HepG2 (cell line): Measurements from ENCODE around the gene NFRKB. TPM values are rescaled to one million over a fixed set of nuclear protein-coding genes. Genes with fewer than 3 reads are reported as not detected.

ENCODE experiments used
- CCAR2 ChIP-seq: fragments of 200-400 bp; formaldehyde crosslinking; optimal IDR thresholded peaks from 2 replicates; pipeline ENCODE3; 2018; ENCODE audit warnings: low read depth, mild to moderate bottlenecking, low read length, moderate library complexity
- CENPT ChIP-seq: sonication (generic); formaldehyde crosslinking; IDR thresholded peaks from 2 replicates; pipeline ENCODE4 v1.8.0; 2022; ENCODE audit warnings: low read depth, mild to moderate bottlenecking, moderate library complexity, missing genetic modification reagents
- CHD2 ChIP-seq: IDR thresholded peaks from 2 replicates; pipeline ENCODE4 v1.6.1; 2011; ENCODE audit warnings: low read depth, low read length, improper control_type of control experiment
- CREM ChIP-seq, 2 experiments: sonication (generic) in 1 of 2; formaldehyde crosslinking in 1 of 2; IDR thresholded peaks; 2 replicates each; pipeline versions ENCODE4 v1.4.0 to v1.6.1; 2016 to 2020; ENCODE audit warnings: antibody characterized with exemption in 1 of 2, mild to moderate bottlenecking in 1 of 2, missing genetic modification reagents in 1 of 2
- FOXK2 ChIP-seq: fragments of 450-650 bp; IDR thresholded peaks from 2 replicates; pipeline ENCODE4 v1.6.1; 2016
- FOXO1 ChIP-seq: sonication (generic); formaldehyde crosslinking; IDR thresholded peaks from 2 replicates; pipeline ENCODE4 v1.4.0; 2020; ENCODE audit warnings: missing genetic modification reagents
- KDM2A ChIP-seq: sonication (generic); formaldehyde crosslinking; IDR thresholded peaks from 2 replicates; pipeline ENCODE4 v1.4.0; 2020; ENCODE audit warnings: low read depth, missing genetic modification reagents, borderline replicate concordance
- MED1 ChIP-seq: sonication (generic); formaldehyde crosslinking; IDR thresholded peaks from 2 replicates; pipeline ENCODE4 v1.4.0; 2020; ENCODE audit warnings: missing genetic modification reagents
- MTA1 ChIP-seq: sonication (generic); formaldehyde crosslinking; IDR thresholded peaks from 2 replicates; pipeline ENCODE4 v1.4.0; 2020; ENCODE audit warnings: missing genetic modification reagents, mild to moderate bottlenecking, borderline replicate concordance
- MTA3 ChIP-seq: sonication (generic); formaldehyde crosslinking; IDR thresholded peaks from 2 replicates; pipeline ENCODE4 v1.4.0; 2020; ENCODE audit warnings: missing genetic modification reagents
- PHF21A ChIP-seq: sonication (generic); formaldehyde crosslinking; IDR thresholded peaks from 2 replicates; pipeline ENCODE4 v1.5.0; 2020; ENCODE audit warnings: mild to moderate bottlenecking, missing genetic modification reagents
- SALL1 ChIP-seq: sonication (generic); formaldehyde crosslinking; IDR thresholded peaks from 2 replicates; pipeline ENCODE4 v1.8.0; 2022; ENCODE audit warnings: mild to moderate bottlenecking, missing genetic modification reagents
- ZBTB1 ChIP-seq: sonication (generic); formaldehyde crosslinking; IDR thresholded peaks from 2 replicates; pipeline ENCODE4 v1.4.0; 2020; ENCODE audit warnings: missing genetic modification reagents, borderline replicate concordance
- ZNF260 ChIP-seq: sonication (generic); formaldehyde crosslinking; IDR thresholded peaks from 2 replicates; pipeline ENCODE4 v1.4.0; 2020; ENCODE audit warnings: missing genetic modification reagents, low read depth, mild to moderate bottlenecking, borderline replicate concordance
- ZNF33A ChIP-seq: sonication (generic); formaldehyde crosslinking; IDR thresholded peaks from 2 replicates; pipeline ENCODE4 v1.5.1; 2020; ENCODE audit warnings: missing genetic modification reagents, mild to moderate bottlenecking, moderate library complexity, borderline replicate concordance
- ZNF562 ChIP-seq: sonication (generic); formaldehyde crosslinking; IDR thresholded peaks from 2 replicates; pipeline ENCODE4 v1.8.0; 2022; ENCODE audit warnings: missing genetic modification reagents, borderline replicate concordance
- ZNF660 ChIP-seq: sonication (generic); formaldehyde crosslinking; IDR thresholded peaks from 2 replicates; pipeline ENCODE4 v1.5.1; 2020; ENCODE audit warnings: mild to moderate bottlenecking, low read depth, missing genetic modification reagents, borderline replicate concordance
- ZNF766 ChIP-seq: sonication (generic); formaldehyde crosslinking; IDR thresholded peaks from 2 replicates; pipeline ENCODE4 v1.5.0; 2020; ENCODE audit warnings: missing genetic modification reagents, borderline replicate concordance
- ZNF878 ChIP-seq: sonication (generic); formaldehyde crosslinking; IDR thresholded peaks from 2 replicates; pipeline ENCODE4 v1.8.1; 2023; ENCODE audit warnings: mild to moderate bottlenecking, missing genetic modification reagents, moderate library complexity
- ZSCAN22 ChIP-seq: sonication (generic); formaldehyde crosslinking; IDR thresholded peaks from 2 replicates; pipeline ENCODE4 v1.4.0; 2020; ENCODE audit warnings: mild to moderate bottlenecking, missing genetic modification reagents
- polyA plus RNA-seq, 8 experiments: library from polyadenylated mRNA; depleted of rRNA in 3 of 8; stranded (reverse) in 7 of 8; unstranded in 1 of 8; fragments of >200 nt; fragmentation: Illumina TruSeq in 4 of 8; extraction: Trizol in 4 of 8; gene quantifications; 2 replicates each; pipeline versions ENCODE4 v1.2.1 to v1.2.3, GENCODE V29; 2011 to 2016; ENCODE audit warnings: low read depth in 4 of 8, missing spikeins in 1 of 8, mixed read lengths in 1 of 8; ENCODE audit not compliant: insufficient read depth in 1 of 8
- total RNA-seq, 5 experiments: library from RNA; depleted of rRNA; stranded (reverse); fragments of >200 nt; fragmentation: Illumina TruSeq; extraction: Trizol; gene quantifications; 2 replicates each; pipeline ENCODE4 v1.2.3, GENCODE V29; 2016; ENCODE audit warnings: low read depth in 1 of 5
- TF ChIP-seq, protein P1 (sequence below): sonication (generic); formaldehyde crosslinking; IDR thresholded peaks from 2 replicates; pipeline ENCODE4 v1.5.0; 2020; ENCODE audit warnings: mild to moderate bottlenecking, missing genetic modification reagents
- TF ChIP-seq, protein P2 (sequence below): IDR thresholded peaks from 2 replicates; pipeline ENCODE4 v1.6.1; 2016
- TF ChIP-seq, protein P3 (sequence below): sonication (generic); formaldehyde crosslinking; IDR thresholded peaks from 2 replicates; pipeline ENCODE4 v1.8.1; 2023; ENCODE audit warnings: mild to moderate bottlenecking, moderate library complexity, missing genetic modification reagents
- TF ChIP-seq, protein P4 (sequence below): IDR thresholded peaks from 2 replicates; pipeline ENCODE4 v1.6.1; 2016; ENCODE audit warnings: missing biosample characterization, missing genetic modification reagents, low read depth

The NFRKB gene
- total and polyA plus RNA-seq, 2 of the 13 experiments (the other 11 are each of a cell fraction or from before 2014, with no cell fraction given), result 22.9 to 23.7 TPM

DNA sequence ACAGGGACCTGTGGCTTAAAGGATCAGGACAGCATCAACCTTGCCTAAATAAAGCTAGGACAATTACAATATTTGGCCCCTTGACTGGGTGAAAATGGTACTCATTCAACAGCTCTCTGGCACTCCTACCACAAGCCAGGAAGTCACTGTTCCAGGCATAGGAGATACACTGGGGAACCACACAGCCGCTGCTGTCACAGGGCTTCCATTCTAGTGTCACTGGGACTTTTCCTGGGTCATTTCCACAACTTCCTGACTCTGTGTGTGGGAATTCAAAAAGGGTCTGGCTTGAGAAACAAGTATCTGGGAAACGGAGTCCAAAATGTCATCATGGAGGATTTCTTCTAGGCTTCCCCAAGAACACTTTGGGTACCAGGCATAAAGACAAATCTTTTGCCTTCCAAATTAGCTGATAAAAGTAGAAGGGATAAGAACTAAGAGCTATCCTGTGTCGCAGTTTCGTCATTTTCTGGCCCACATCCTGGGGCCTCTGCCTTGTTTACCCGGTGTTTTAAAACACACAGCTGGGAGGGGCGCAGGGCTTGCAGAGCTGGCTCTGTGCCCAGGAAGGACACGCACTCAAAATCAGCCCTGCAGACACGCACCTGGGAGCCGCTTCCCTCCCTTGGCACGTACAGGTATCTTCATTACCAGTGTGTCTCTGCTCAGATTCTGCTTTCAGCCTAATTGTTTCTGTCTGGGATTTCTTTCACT is 41.7 kb downstream of the NFRKB start (continued):
- no peak for TF ChIP-seq CENPT (CRISPR knock-in tag)
- TF ChIP-seq, protein P1, sequence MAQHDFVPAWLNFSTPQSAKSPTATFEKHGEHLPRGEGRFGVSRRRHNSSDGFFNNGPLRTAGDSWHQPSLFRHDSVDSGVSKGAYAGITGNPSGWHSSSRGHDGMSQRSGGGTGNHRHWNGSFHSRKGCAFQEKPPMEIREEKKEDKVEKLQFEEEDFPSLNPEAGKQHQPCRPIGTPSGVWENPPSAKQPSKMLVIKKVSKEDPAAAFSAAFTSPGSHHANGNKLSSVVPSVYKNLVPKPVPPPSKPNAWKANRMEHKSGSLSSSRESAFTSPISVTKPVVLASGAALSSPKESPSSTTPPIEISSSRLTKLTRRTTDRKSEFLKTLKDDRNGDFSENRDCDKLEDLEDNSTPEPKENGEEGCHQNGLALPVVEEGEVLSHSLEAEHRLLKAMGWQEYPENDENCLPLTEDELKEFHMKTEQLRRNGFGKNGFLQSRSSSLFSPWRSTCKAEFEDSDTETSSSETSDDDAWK (CRISPR knock-in tag), result no peak
- TF ChIP-seq ZNF562 (CRISPR knock-in tag), result no peak
- no peak for TF ChIP-seq KDM2A (CRISPR knock-in tag)
- TF ChIP-seq ZNF878 (CRISPR knock-in tag), result no peak
- TF ChIP-seq CCAR2, result no peak
- no peak for TF ChIP-seq ZNF660
- TF ChIP-seq SALL1 (CRISPR knock-in tag), result peak; percentile 92
- TF ChIP-seq, protein P2, sequence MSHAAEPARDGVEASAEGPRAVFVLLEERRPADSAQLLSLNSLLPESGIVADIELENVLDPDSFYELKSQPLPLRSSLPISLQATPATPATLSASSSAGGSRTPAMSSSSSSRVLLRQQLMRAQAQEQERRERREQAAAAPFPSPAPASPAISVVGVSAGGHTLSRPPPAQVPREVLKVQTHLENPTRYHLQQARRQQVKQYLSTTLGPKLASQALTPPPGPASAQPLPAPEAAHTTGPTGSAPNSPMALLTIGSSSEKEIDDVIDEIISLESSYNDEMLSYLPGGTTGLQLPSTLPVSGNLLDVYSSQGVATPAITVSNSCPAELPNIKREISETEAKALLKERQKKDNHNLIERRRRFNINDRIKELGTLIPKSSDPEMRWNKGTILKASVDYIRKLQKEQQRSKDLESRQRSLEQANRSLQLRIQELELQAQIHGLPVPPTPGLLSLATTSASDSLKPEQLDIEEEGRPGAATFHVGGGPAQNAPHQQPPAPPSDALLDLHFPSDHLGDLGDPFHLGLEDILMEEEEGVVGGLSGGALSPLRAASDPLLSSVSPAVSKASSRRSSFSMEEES (CRISPR knock-in tag), result 0 out of 2 replicates have a peak, but pooled peaks have one; percentile 27
- TF ChIP-seq, protein P3, sequence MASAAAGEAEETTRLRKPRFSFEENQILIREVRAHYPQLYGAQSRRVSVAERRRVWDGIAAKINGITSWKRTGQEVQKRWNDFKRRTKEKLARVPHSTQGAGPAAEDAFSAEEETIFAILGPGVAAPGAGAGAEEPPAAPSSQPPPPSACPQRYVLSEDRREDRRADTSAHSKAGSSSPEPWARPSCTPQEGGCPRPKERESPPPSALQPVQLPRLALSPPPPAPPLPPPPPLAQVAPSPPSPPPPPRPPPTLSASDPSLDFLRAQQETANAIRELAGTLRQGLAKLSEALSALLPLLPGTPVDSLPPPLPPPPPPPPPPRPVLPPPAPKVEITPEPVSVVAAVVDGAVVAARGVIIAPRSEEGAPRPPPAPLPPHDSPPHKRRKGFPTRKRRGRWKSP (CRISPR knock-in tag), result peak; percentile 44; the same call in 1 of the 2 replicates
- TF ChIP-seq ZSCAN22 (CRISPR knock-in tag), result no peak
- no peak for TF ChIP-seq ZBTB1 (CRISPR knock-in tag)
- no peak for TF ChIP-seq ZNF766 (CRISPR knock-in tag)
- TF ChIP-seq PHF21A (CRISPR knock-in tag), result peak; percentile 81
- TF ChIP-seq FOXO1 (CRISPR knock-in tag), result peak; percentile 93
- TF ChIP-seq, protein P4, sequence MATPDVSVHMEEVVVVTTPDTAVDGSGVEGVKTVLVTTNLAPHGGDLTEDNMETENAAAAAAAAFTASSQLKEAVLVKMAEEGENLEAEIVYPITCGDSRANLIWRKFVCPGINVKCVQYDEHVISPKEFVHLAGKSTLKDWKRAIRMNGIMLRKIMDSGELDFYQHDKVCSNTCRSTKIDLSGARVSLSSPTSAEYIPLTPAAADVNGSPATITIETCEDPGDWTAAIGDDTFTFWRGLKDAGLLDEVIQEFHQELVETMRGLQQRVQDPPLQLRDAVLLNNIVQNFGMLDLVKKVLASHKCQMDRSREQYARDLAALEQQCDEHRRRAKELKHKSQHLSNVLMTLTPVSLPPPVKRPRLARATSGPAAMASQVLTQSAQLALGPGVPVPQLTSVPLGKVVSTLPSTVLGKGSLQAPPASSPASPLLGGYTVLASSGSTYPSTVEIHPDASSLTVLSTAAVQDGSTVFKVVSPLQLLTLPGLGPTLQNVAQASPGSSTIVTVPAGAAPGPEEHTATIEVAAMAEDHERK (CRISPR knock-in tag), result no peak
- no peak for TF ChIP-seq ZNF33A
- TF ChIP-seq MTA3 (CRISPR knock-in tag), result no peak
- TF ChIP-seq FOXK2, result 0 out of 2 replicates have a peak, but pooled peaks have one; percentile 41
- TF ChIP-seq MED1 (CRISPR knock-in tag), result peak; percentile 93
- TF ChIP-seq ZNF260 (CRISPR knock-in tag), result no peak
- TF ChIP-seq CHD2, result no peak
- TF ChIP-seq MTA1, result peak; percentile 53; the same call in 1 of the 2 replicates
- peak; percentile 68 for TF ChIP-seq CREM (IDR thresholded peaks at IDR 0.05)
- TF ChIP-seq CREM (CRISPR knock-in tag; IDR thresholded peaks at IDR 0.05), result no peak
